Neural cell (in vitro differentiated cells): ENCODE data around the gene ZNF527.

Source experiments
- CTCF ChIP-seq: fragments of 450-650 bp; IDR thresholded peaks from 2 replicates; pipeline ENCODE4 v1.5.1; 2014; ENCODE audit warnings: antibody characterized with exemption, mild to moderate bottlenecking, moderate library complexity; ENCODE audit not compliant: poor library complexity, severe bottlenecking
- EP300 ChIP-seq: fragments of 450-650 bp; conservative IDR thresholded peaks from 2 replicates; pipeline ENCODE4 v1.6.1; 2014; ENCODE audit warnings: antibody characterized with exemption, mild to moderate bottlenecking, moderate library complexity; ENCODE audit not compliant: poor library complexity, severe bottlenecking
- EZH2 ChIP-seq: fragments of 200-600, 300-800 bp; shearing (Covaris generic), sonication (generic); IDR thresholded peaks from 2 replicates; pipeline ENCODE4 v1.6.1; 2014; ENCODE audit warnings: antibody characterized with exemption, low read length, borderline replicate concordance, mild to moderate bottlenecking; ENCODE audit not compliant: insufficient read depth, poor library complexity, severe bottlenecking
- POLR2AphosphoS5 ChIP-seq: IDR thresholded peaks from 2 replicates; pipeline ENCODE4 v1.6.1; 2012
- RAD21 ChIP-seq: fragments of 450-650 bp; conservative IDR thresholded peaks from 2 replicates; pipeline ENCODE4 v1.6.1; 2014; ENCODE audit warnings: antibody characterized with exemption, mild to moderate bottlenecking, moderate library complexity
- TAF1 ChIP-seq: IDR thresholded peaks from 2 replicates; pipeline ENCODE4 v1.6.1; 2012; ENCODE audit warnings: low read depth

DNA sequence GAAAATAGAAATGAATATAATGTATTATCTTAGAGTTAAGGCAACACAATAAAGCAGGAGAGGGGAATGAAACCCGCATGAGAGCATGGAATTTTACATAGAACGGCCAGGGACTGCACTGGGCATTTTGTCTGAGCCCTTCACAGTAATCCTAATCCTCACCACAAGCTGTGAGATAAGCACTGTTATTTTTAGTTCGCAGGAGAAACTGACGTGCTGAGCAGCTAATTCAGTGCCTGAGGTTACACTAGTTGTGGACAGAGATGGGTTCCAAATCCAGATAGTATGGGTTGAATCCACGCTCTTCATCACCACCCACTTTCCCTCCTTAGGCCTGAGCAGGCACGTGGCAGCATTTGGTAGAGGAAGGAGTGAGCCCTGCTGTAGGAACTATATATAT, 24.8 kb upstream of the ZNF527 start:
- no peak for TF ChIP-seq CTCF
- no peak for TF ChIP-seq TAF1
- TF ChIP-seq POLR2AphosphoS5: no peak
- TF ChIP-seq EP300: no peak
- no peak for TF ChIP-seq RAD21
- no peak for TF ChIP-seq EZH2
